ENCODE data around the gene SPTY2D1.
"Not testable (repeated sequence)": the region's sequence is repeated elsewhere in the genome, so short reads cannot be mapped to it uniquely, and the experiment has no call there.

The SPTY2D1 gene

GRCh38 chr11:18617688-18618341 lies 16.3 kb downstream of the SPTY2D1 start:
- DNase-seq (ENCODE audit: low read depth in 2 of 2): no peak

GRCh38 chr11:18615628-18616392 lies 18.3 kb downstream of the SPTY2D1 start:
- DNase-seq (ENCODE audit: low read depth in 2 of 2): no peak

- no peak for DNase-seq (ENCODE audit: low read depth in 2 of 2)
Measured at GRCh38 chr11:18614667-18615066, 19.5 kb downstream of the SPTY2D1 start.

- no peak for DNase-seq (ENCODE audit: low read depth in 2 of 2)
Measured at GRCh38 chr11:18612394-18612793, 21.7 kb downstream of the SPTY2D1 start.

GRCh38 chr11:18611196-18611595 lies 22.9 kb downstream of the SPTY2D1 start:
- no peak for DNase-seq (ENCODE audit: low read depth in 2 of 2)

GRCh38 chr11:18608376-18608775 lies 25.8 kb downstream of the SPTY2D1 start:
- DNase-seq (ENCODE audit: low read depth in 2 of 2): no peak

GRCh38 chr11:18600915-18601569 lies 33.1 kb downstream of the SPTY2D1 start:
- no peak for DNase-seq (ENCODE audit: low read depth in 2 of 2)

GRCh38 chr11:18599739-18600230 lies 34.4 kb downstream of the SPTY2D1 start, which contains the start of gene MISFA:
Gene MISFA (plus strand): TSS chr11:18599789. CDS start chr11:18599929, 140 bp downstream.
- DNase-seq (ENCODE audit: low read depth in 2 of 2): no peak

GRCh38 chr11:18594999-18595749 lies 39.0 kb downstream of the SPTY2D1 start:
- DNase-seq (ENCODE audit: low read depth in 2 of 2): no peak

GRCh38 chr11:18594088-18594487 lies 40.1 kb downstream of the SPTY2D1 start:
- not testable (repeated sequence) for DNase-seq (ENCODE audit: low read depth in 2 of 2)

- DNase-seq (ENCODE audit: low read depth in 2 of 2): no peak
Measured at GRCh38 chr11:18590571-18590970, 43.6 kb downstream of the SPTY2D1 start.

GRCh38 chr11:18588297-18589252 lies 45.6 kb downstream of the SPTY2D1 start, which contains the start of gene UEVLD:
Gene UEVLD (minus strand): TSS chr11:18588734. CDS start chr11:18588654, 80 bp downstream.
- peak; percentile 22 to 43 for DNase-seq (ENCODE audit: low read depth in 2 of 2)

GRCh38 chr11:18581825-18582224 lies 52.3 kb downstream of the SPTY2D1 start:
- DNase-seq (ENCODE audit: low read depth in 2 of 2): no peak

- DNase-seq (ENCODE audit: low read depth in 2 of 2): no peak
Measured at GRCh38 chr11:18580113-18580766, 53.9 kb downstream of the SPTY2D1 start.

- no peak for DNase-seq (ENCODE audit: low read depth in 2 of 2)
Measured at GRCh38 chr11:18578975-18579598, 55.1 kb downstream of the SPTY2D1 start.

- no peak for DNase-seq (ENCODE audit: low read depth in 2 of 2)
Measured at GRCh38 chr11:18575361-18575760, 58.8 kb downstream of the SPTY2D1 start.

- DNase-seq (ENCODE audit: low read depth in 2 of 2): no peak
Measured at GRCh38 chr11:18567081-18567480, 67.1 kb downstream of the SPTY2D1 start.

GRCh38 chr11:18566406-18566805 lies 67.7 kb downstream of the SPTY2D1 start:
- no peak for DNase-seq (ENCODE audit: low read depth in 2 of 2)

- DNase-seq (ENCODE audit: low read depth in 2 of 2): no peak
Measured at GRCh38 chr11:18564149-18564548, 70.0 kb downstream of the SPTY2D1 start.
